ENCODE measurements around the gene TMEM163.

DNA sequence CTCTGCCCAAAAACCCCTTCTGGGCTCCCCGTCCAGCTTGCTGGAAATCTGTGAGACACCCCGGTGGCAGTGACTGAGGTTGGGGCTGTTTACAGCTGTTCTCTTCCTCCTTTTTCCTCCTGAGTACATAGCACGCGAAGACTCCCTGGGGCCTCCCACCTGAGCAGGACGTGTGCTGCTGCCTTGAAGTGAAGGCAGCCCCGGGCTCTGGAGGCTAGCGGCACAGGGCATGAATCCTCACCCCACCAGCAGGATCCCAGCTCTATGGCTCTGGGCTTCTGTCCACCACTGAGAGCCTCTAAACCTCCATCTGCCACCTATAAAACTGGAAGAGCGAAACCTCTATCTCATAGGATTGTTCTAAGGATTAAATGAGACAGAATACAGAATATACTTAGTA lies 182.5 kb downstream of the TMEM163 start:
- TF ChIP-seq, protein P1, sequence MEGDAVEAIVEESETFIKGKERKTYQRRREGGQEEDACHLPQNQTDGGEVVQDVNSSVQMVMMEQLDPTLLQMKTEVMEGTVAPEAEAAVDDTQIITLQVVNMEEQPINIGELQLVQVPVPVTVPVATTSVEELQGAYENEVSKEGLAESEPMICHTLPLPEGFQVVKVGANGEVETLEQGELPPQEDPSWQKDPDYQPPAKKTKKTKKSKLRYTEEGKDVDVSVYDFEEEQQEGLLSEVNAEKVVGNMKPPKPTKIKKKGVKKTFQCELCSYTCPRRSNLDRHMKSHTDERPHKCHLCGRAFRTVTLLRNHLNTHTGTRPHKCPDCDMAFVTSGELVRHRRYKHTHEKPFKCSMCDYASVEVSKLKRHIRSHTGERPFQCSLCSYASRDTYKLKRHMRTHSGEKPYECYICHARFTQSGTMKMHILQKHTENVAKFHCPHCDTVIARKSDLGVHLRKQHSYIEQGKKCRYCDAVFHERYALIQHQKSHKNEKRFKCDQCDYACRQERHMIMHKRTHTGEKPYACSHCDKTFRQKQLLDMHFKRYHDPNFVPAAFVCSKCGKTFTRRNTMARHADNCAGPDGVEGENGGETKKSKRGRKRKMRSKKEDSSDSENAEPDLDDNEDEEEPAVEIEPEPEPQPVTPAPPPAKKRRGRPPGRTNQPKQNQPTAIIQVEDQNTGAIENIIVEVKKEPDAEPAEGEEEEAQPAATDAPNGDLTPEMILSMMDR (IDR thresholded peaks at IDR 0.05), result no peak
- no peak for TF ChIP-seq POLR2A (IDR thresholded peaks at IDR 0.05)

All from uterus (tissue), 2 donors.